Gastroesophageal sphincter (tissue), 4 donors: ENCODE data around the gene CYP27A1. TPM values are rescaled to one million over a fixed set of nuclear protein-coding genes. Genes with fewer than 3 reads are reported as not detected.

Source experiments
- ATAC-seq: fragments of 150-250 bp; one replicate; pipeline ENCODE4 v1.9.1; 2016; ENCODE audit warnings: mild to moderate bottlenecking, moderate library complexity
- H3K27ac ChIP-seq, 4 donors: fragments of 200-600 bp; sonication (generic) in 3 of 4; 1 replicate in 3 of 4; 2 replicates in 1 of 4; pipeline ENCODE4 v1.5.1; 2016 to 2019
- H3K27me3 ChIP-seq: fragments of 200-600 bp; sonication (generic); one replicate; pipeline ENCODE4 v1.5.1; 2019
- H3K36me3 ChIP-seq, 2 donors: fragments of 200-600 bp; sonication (generic); one replicate each; pipeline ENCODE4 v1.5.1; 2019; ENCODE audit warnings: control low read depth in 1 of 2
- H3K4me1 ChIP-seq, 3 donors: fragments of 200-600 bp; sonication (generic); 1 replicate in 2 of 3; 2 replicates in 1 of 3; pipeline ENCODE4 v1.5.1; 2016 to 2019; ENCODE audit warnings: control low read depth in 2 of 3
- H3K4me3 ChIP-seq, 2 donors: fragments of 200-600 bp; sonication (generic); one replicate each; pipeline ENCODE4 v1.5.1; 2019; ENCODE audit warnings: mild to moderate bottlenecking in 1 of 2, moderate library complexity in 1 of 2
- H3K9me3 ChIP-seq, 3 donors: fragments of 200-600 bp; sonication (generic); one replicate each; pipeline ENCODE4 v1.5.1; 2017 to 2019; ENCODE audit warnings: control low read depth in 2 of 3
- CTCF ChIP-seq, 4 experiments: fragments of 200-600 bp in 2 of 4; fragments of 450-650 bp in 2 of 4; sonication (generic) in 1 of 4; IDR thresholded peaks; one replicate each; pipeline ENCODE4 v1.5.1; 2017 to 2019; ENCODE audit warnings: antibody characterized with exemption in 4 of 4, mild to moderate bottlenecking in 2 of 4, moderate library complexity in 2 of 4
- EP300 ChIP-seq: sonication (generic); formaldehyde crosslinking; IDR thresholded peaks from one replicate; pipeline ENCODE4 v1.6.1; 2017; ENCODE audit warnings: antibody characterized with exemption, mild to moderate bottlenecking
- POLR2A ChIP-seq, 2 donors: fragments of 450-650 bp; IDR thresholded peaks; one replicate each; pipeline ENCODE4 v1.6.1; 2017; ENCODE audit warnings: antibody characterized with exemption in 2 of 2, mild to moderate bottlenecking in 2 of 2, moderate library complexity in 1 of 2
- POLR2AphosphoS5 ChIP-seq: sonication (generic); formaldehyde crosslinking; IDR thresholded peaks from one replicate; pipeline ENCODE4 v1.6.1; 2017; ENCODE audit warnings: antibody characterized with exemption
- WGBS, 2 donors: methylation state at CpG; one replicate each; pipeline ENCODE4 v1.1.5; 2018; ENCODE audit warnings: low coverage in 1 of 2; 5-methylcytosine and 5-hydroxymethylcytosine counted together
- total RNA-seq, 4 donors: library from RNA; depleted of rRNA; stranded (reverse); fragments of >200 nt; gene quantifications; one replicate each; pipeline ENCODE4 v1.1.0, GENCODE V29; 2016

CYP27A1 gene
- total RNA-seq, 4 donors from 2014 or later = 20.9 to 29.0 (median 23.5) TPM

GRCh38 chr2:218829868-218830451 is 48.0 kb downstream of the CYP27A1 start:
- no CpG with 5 or more reads among the region's 17 CpGs for WGBS, 2 donors
- ATAC-seq = peak; percentile 69
- Histone ChIP-seq H3K36me3 (no peaks in the 10 kb centered on the region), H3K27me3 (peaks cover 64% of the 10 kb centered on the region), H3K4me3 (no peak overlapping the region), H3K27ac (no peak overlapping the region), H3K4me1 (peaks cover 0 to 18% (median 6%) of the 10 kb centered on the region in 3 donors), H3K9me3 (no peaks in the 10 kb centered on the region)
- TF ChIP-seq EP300 = no peak
- TF ChIP-seq POLR2AphosphoS5 = no peak
- TF ChIP-seq CTCF (IDR thresholded peaks at IDR 0.05) = no peak
- TF ChIP-seq POLR2A (IDR thresholded peaks at IDR 0.05) = no peak

DNA sequence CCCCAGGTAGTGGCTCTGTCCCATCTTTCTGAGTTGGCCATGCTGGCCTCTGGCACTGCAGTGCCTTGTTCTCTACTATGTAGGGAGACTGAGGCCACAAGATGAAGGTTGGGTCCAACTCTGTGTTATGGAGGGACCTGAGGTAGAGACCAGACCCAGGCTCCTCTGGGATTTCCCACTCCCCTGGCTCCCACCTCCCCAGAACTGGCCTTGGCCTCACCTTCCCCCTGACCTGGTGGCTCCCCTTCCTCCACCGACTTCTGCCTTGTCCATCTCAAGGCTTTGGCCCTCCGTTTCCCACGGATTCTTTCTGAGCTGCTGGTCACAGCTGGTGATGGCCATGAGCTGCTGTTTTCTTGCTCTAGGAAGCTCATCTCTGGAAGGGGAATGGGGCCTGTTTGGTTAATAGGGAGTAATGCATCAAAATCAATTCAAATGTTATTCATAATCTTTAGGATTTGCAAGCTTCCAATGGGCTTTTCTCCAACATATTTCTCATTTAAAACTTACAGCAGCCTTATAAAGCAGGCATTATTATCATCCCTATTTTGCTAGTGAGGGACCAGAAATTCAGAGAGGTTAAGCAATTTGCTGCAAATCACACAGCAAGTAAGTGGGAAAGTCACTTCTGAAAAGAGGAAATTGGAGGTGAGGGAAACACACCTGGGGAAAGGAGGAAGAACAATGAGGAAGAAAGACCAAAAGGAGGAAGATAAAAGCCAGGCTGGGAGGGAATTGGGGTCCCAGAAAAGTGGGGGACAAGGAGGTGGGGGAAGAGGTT is 48.8 kb downstream of the CYP27A1 start:
- H3K27ac ChIP-seq = no peak overlapping the region
- ATAC-seq = no peak

GRCh38 chr2:218831378-218831990 is 49.5 kb downstream of the CYP27A1 start, which contains the start of gene PRKAG3:
TSS of gene PRKAG3 (minus strand) at chr2:218831803.
- peaks cover 0 to 18% (median 6%) of the 10 kb centered on the region in 3 donors for H3K4me1 ChIP-seq
- 69% methylated on average over 3 of the region's 18 CpGs; no CpG with 5 or more reads in 1 of the 2 donors for WGBS, 2 donors
- peak within 1 kb of the TSS in 3 of 4 donors; percentile 54 to 70 (median 60) for H3K27ac ChIP-seq
- H3K9me3 ChIP-seq = no peaks in the 10 kb centered on the region
- no peak within 1 kb of the TSS for H3K4me3 ChIP-seq
- TF ChIP-seq EP300 (no peak), POLR2A (IDR thresholded peaks at IDR 0.05) (no peak), CTCF (IDR thresholded peaks at IDR 0.05) (no peak), POLR2AphosphoS5 (no peak)
- H3K36me3 ChIP-seq = no peaks in the 10 kb centered on the region
- peaks cover 77% of the 10 kb centered on the region for H3K27me3 ChIP-seq
- no peak for ATAC-seq

More for the DNA sequence above, 48.8 kb downstream of the CYP27A1 start:
- TF ChIP-seq CTCF (IDR thresholded peaks at IDR 0.05) = no peak
- no peak for TF ChIP-seq POLR2A (IDR thresholded peaks at IDR 0.05)
- no peak for TF ChIP-seq POLR2AphosphoS5
- no peak for TF ChIP-seq EP300
- H3K9me3 ChIP-seq = no peaks in the 10 kb centered on the region
- no peaks in the 10 kb centered on the region for H3K36me3 ChIP-seq
- H3K4me1 ChIP-seq = peaks cover 0 to 18% (median 6%) of the 10 kb centered on the region in 3 donors
- H3K27me3 ChIP-seq = peaks cover 70% of the 10 kb centered on the region
- 72% methylated on average over 2 of the region's 3 CpGs; no CpG with 5 or more reads in 1 of the 2 donors for WGBS, 2 donors
- no peak overlapping the region for H3K4me3 ChIP-seq

DNA sequence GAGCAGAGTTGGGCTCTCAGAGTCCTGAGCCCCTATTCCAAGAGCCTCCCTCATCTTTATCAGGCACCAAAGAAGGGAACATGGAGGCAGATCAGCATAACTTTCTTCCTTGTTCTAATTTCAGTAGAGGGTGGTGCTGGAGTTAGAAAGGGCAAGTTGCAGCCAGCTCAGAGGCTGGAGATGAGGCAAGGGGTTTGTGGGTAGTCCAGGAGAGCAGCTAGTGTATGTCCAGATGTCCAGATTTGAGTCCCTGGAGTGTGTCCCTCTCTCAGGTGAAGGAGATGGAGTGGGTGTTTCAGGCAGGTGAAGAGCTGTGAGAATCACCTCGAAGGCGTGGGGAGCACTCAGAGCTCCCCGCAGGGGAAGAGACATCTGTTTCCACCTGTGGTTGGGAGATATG is 50.1 kb downstream of the CYP27A1 start:
- 67% methylated on average over 3 of the region's 3 CpGs; no CpG with 5 or more reads in 1 of the 2 donors for WGBS, 2 donors
- peaks cover 0 to 18% (median 6%) of the 10 kb centered on the region in 3 donors for H3K4me1 ChIP-seq
- ATAC-seq = peak; percentile 41
- TF ChIP-seq EP300 = no peak
- no peak for TF ChIP-seq POLR2A (IDR thresholded peaks at IDR 0.05)
- TF ChIP-seq POLR2AphosphoS5 = no peak
- TF ChIP-seq CTCF (IDR thresholded peaks at IDR 0.05) = no peak
- H3K27ac ChIP-seq = peak overlapping the region in 3 of 4 donors; percentile 54 to 70 (median 60)
- H3K9me3 ChIP-seq = peaks cover 0 to 2% (median 0%) of the 10 kb centered on the region in 3 donors
- H3K36me3 ChIP-seq = no peaks in the 10 kb centered on the region
- peaks cover 77% of the 10 kb centered on the region for H3K27me3 ChIP-seq
- no peak overlapping the region for H3K4me3 ChIP-seq
